GM19328 (cell line): ENCODE results near the gene ITGA2B.

Experiments
- ATAC-seq: cut with Tn5 transposase; IDR thresholded peaks from one replicate; pipeline ENCODE4 v1.9.1; 2021; ENCODE audit warnings: mild to moderate bottlenecking, moderate library complexity; ENCODE audit not compliant: unreplicated experiment

Gene ITGA2B

GRCh38 chr17:44389281-44389680 lies at the start of gene ITGA2B:
Gene ITGA2B, minus strand, starts transcription at chr17:44389649. Its CDS starts 176 bp downstream, at chr17:44389473.
- ATAC-seq = no peak

DNA sequence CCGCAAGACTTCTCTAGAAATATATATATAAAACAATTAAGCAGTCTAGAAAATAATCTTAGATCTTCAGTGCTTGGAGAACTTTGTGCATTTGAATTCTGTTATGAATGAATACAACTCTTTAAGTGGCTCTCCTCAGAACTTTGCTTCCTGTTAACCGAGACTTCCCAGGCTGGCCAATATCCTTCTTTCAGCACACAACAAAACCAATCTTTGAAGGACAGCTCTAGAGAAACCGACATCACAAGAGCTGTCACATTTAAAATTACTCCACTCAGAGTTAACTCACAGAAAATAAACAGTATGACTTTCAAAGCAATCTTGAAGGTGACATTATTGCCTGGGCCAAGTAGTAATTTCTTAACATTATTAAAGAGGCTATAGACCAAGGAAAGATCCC lies 49.7 kb upstream of the ITGA2B start:
- ATAC-seq = no peak

GRCh38 chr17:44438636-44439035 lies 49.2 kb upstream of the ITGA2B start:
- ATAC-seq = no peak

- no peak for ATAC-seq
Measured at GRCh38 chr17:44436336-44436735, 46.9 kb upstream of the ITGA2B start.

- ATAC-seq = no peak
Measured at GRCh38 chr17:44432254-44433157, 43.1 kb upstream of the ITGA2B start.

DNA sequence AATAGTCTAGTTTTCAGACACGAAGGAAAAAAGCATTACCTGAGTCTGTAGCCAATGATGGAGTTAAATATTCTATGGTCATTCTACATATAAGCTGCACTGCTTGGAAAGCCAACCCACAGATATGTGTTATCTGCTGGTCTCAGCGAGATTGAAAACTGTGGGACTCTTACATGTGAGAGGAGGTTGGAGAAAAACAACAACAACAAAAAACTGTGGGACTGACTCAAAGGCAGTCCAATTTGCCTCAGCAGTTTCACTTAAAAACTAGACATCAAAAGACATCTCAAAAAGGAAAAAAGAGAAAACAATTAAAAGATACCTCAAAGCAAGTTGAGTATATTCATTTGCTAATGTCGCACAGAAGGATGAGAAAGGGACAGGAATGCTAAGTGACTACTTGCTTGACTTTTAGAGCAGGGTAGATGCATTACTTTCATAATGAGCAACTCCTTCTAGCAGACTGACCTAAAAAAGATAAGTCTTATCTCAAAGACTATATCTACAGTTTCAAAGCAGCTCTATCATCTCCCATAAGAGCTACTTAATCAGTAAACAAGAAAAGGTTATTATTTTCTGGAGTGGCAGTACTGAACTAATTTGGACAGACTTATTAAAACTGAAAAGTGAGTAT lies 35.5 kb upstream of the ITGA2B start:
- ATAC-seq = no peak

DNA sequence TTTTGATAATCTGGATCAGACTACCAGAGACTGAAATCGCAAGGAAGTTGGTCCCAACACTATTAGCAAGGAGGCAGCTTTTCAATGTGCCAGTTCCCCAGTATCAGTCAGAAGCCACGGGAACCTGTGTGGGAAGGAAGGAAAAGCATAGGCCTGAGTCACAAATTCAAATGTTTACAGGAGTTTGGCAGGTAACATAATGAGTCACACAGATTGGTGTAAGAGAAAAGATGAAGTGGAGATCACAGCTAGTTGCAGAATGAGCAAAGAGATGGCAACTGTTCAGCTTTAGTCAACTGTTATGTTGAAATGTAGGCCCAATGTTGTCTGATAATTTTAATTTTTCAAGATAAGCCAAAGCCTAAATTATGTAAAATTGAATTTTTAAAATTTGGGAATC lies 28.1 kb upstream of the ITGA2B start:
- no peak for ATAC-seq

DNA sequence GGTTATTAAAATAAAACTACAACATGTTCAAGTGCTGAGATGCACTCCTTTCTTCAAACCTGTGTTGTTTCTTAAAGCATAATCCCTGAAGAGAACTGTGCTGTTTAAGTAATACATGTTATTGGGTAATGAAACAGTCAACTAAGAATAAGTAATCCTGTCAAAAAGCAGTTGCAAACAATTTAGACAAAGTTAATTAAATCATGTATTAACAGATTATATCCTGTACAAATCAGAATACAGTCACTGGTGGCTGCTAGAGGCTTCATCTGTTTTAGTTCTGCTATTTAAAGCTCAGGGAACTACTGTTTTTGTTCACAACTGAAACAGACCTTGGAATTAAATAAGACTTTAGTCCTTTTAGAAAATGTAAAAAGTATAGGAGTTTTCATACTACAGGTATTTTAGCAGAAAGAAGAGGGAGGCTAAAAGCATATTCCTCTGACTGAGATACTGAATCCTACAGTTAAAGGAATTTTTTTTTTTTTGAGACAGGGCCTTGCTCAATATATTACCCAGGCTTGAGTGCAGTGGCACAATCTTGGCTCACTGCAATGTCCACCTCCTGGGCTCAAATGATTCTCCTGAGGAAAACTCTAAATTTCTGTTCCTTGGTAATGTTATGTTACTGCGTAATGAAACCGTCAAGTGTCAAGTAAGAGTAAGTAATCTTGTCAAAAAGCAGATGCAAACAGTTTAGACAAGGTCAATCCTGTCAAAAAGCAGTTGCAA lies 27.3 kb upstream of the ITGA2B start:
- no peak for ATAC-seq

DNA sequence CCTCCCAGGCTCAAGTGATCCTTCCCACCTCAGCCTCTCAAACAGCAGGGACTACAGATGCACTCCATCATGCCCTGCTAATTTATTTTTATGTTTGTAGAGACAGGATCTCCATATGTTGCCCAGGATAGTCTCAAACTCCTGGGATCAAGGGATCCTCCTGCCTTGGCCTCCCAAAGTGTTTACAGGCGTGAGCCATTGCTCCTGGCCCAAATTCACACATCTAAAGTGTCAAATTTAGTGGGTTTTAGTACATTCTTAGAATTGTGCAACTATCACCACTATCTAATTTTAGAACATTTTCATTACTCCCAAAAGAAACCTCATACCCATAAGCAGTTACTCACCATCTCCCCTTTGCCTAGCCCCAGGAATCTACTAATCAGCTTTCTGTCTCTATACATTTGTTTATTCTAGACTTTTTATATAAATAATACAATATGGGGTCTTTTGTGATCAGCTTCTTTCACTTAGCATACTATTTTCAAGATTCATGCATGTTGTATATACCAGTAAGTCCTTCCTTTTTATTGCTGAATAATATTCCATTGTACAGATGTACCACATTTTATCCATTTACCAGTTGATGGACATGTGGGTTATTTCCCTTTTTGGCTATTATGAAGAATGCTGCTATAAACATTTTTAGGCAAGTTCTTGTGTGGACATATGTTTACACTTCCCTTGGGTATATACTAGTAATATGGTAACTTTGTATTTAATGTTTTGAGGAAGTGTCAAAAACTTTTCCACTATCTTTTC lies 25.1 kb upstream of the ITGA2B start:
- ATAC-seq = no peak

DNA sequence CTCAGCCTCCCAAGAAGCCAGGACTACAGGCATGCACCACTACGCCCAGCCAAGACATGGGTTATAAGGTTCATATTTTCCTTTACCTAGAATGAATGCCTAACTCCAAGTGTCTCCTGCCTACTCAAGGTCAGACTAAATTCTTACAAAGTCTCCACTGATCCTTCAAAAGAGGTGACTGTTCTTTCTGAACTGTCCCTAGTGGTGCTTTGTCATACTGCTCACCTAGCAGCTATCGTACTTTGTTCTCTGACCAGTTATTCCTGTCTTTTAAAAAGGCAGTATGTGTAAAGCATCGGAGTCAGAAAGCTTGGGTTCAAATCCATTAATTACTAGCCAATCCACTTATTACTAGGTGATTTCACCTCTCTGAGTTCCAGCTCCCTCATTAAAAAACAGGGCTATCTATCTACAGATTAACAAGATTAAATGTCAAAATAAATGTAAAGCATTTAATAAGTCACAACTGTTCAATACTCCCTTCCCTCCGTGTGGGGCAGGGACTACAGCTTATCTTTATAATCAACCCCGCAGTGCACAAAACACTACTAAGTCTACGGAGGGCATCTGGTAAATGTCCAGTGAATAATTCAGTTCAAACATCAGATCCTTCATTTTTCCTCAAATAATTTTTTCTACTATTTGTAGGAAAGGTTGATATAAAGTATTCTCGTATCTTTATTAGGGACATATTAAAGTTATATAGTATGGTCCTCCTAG lies 20.0 kb upstream of the ITGA2B start:
- no peak for ATAC-seq

DNA sequence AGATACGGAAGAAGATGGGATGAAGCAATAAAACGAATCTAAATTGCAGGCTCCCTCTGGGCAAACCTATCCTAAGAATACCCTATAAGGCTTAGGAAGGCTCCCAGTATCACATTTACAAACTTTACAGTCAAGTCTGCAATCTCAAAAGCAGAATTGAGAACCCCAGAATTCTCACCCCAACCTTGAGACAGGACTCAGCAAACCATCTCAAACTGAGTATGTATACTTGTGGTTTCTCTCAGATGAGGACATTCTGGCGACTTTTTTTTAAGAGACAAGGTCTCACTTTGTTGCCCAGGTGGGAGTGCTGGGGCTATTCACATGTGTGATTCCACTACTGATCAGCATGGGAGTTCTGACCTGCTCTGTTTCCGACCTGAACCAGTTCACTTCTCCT lies 19.3 kb upstream of the ITGA2B start:
- ATAC-seq = no peak

- no peak for ATAC-seq
Measured at GRCh38 chr17:44402564-44403172, 13.2 kb upstream of the ITGA2B start.

DNA sequence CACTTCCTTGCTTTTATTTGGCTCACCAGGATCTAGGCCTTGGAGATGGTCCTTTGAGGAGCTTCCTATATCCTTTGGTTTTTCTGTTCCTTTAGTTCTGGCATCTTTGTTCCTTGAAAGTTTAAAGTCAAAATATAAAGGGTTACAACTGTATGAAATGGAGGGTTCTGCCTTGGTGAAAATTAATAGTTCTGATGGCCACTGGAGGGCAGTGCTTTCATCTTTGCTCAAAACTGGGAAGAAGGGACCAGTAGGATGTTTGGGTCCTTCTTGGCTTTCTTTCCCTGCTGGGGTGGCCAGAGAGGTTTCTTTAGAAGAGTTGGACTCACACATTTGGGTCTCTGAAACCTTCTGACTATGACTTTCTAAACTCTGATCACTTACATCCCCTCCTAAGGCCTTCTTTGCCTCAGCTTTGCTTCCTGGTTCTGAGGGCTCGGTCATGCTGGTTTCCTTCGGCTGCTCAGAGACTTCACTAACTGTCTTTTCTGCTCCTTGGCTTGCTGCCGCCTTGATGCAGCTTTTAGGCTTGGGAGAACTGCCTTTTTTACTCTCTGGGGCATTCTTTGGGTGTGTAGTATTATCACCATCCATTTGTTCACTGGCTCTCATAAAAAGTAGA lies 10.9 kb upstream of the ITGA2B start:
- ATAC-seq = no peak

DNA sequence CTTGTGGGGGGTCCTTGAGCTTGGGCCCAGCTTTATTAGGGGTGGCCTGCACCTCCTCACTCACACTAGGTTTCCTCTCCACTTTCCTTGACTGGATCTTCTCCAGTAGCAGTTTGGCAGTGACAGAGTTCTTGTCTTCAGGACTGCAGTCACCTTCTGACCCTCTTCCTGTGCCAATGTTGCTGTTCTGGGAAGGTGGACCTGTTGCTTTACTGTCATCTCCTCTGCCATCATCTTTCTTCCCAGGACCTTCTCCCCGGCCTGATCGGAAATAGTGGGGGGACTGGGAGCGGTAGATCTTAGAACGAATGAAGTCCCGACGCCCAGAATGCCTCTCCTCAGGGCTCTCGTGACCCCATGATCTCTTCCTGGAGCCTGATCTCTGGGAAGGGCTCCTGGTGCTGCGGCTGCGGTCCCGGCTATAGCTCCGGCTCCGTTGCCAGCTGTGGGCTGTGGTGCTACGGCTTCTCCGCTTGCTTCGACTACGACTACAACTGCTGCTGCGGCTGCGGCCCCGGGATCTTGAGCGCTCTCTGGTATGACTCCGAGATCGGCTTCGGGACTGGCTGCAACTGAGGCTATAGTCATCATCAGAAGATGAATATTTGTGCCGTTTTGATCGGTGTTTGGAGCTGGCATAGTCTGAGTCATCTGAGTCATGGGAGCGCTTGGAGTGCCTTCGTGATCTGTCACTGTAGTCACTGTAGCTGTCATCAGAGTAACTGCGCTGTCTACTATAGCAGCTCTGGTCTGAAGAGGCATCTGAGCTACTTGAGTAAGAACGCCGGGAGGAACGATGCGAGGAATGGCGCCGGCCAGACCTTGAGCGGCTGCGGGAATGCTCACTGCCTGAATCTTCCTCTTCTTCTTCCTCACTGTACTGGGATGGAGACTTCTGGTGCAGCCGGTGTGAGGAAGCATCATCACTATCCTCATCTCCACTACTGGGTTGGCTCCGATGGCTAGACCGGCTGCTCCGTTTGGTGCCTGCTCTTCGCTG lies 9.5 kb upstream of the ITGA2B start:
- no peak for ATAC-seq

DNA sequence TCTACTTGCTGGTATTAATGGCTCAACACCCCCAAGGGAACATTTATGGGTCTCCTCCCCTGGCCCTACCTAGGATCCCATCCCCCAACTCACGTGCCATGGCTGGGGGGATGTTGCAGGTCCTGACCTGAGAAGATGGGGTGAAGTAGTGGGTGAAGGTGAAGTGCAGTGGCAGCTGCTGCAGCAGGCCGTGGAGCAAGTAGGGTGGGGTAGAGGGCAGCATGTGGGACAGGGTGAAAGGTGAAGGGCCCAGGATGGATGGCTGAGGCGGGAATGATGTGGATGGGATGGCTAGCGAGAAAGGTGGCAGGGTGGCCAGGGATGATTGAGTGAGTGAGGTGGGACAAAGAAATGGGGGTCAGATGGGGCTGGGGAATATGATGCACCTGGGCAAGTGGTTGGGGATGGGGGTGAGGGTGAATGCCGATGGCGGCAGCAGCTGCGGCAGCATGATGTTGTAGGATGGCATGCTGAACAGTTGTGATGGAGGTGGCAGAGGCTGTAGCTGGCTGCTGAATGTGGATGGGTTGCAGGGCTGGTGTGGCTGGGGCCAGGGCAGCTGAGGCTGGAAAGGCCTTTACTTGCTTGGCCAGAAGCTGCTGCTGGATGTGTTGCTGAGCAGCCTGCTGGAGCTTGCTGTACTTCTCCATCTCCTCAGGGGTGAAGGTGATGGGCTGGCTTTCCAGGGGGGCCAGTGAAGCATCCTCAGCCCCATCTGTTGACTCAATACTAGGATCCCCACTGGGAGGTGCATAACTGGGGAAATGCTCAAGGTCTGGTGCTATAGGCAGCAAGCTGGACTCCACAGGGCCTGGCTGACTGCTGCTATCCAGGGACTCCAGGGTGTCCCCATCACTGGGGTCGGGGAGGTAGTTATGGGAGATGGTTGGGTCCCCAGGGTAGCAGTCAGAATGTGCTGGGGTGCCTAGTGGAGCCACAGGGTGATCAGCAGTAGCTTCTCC lies 8.3 kb upstream of the ITGA2B start:
- no peak for ATAC-seq

GRCh38 chr17:44396946-44397345 lies 7.5 kb upstream of the ITGA2B start:
- no peak for ATAC-seq

DNA sequence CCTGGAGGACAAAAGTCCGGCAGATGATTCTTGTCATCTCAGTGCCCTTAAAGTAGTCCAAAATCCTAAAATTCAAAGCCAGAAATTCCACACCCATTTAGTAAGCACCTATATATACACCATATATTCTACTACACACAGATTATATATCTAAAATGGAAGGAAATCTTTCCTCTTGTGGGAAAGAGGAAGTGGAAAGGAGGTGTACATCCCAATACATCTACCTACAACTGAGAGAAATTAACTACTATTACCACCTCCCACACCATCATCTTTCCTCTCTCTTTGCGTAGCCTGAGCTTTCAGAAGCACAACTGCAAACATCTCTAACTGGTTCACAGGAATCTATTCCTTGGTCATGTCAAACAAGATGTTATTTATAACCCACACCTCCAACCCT lies 5.4 kb upstream of the ITGA2B start:
- no peak for ATAC-seq
